Stomach smooth muscle (tissue), 2 donors: Measurements from ENCODE around the gene ABHD13.
"Not testable (repeated sequence)": the region's sequence is repeated elsewhere in the genome, so short reads cannot be mapped to it uniquely, and the experiment has no call there.

ENCODE experiments used
- H3K27ac ChIP-seq: one replicate; pipeline ENCODE4 v1.7.0; 2013; ENCODE audit warnings: mild to moderate bottlenecking, low read length, inconsistent platforms
- H3K27me3 ChIP-seq, 2 donors: one replicate each; pipeline ENCODE4 v1.7.0; 2013; ENCODE audit warnings: low read length in 2 of 2; ENCODE audit not compliant: insufficient read depth in 2 of 2, control insufficient read depth in 1 of 2
- H3K36me3 ChIP-seq, 2 donors: one replicate each; pipeline ENCODE4 v1.7.0; 2013; ENCODE audit warnings: low read length in 2 of 2; ENCODE audit not compliant: control insufficient read depth in 2 of 2, insufficient read depth in 2 of 2
- H3K4me1 ChIP-seq: one replicate; pipeline ENCODE4 v1.7.0; 2013; ENCODE audit warnings: low read length; ENCODE audit not compliant: control insufficient read depth, insufficient read depth
- H3K4me3 ChIP-seq, 2 donors: one replicate each; pipeline ENCODE4 v1.7.0; 2013; ENCODE audit warnings: low read length in 2 of 2
- H3K9ac ChIP-seq, 2 donors: one replicate each; pipeline ENCODE4 v1.7.0; 2013; ENCODE audit warnings: low read length in 2 of 2, mild to moderate bottlenecking in 1 of 2
- H3K9me3 ChIP-seq, 2 donors: one replicate each; pipeline ENCODE4 v1.7.0; 2013; ENCODE audit warnings: low read length in 2 of 2; ENCODE audit not compliant: control insufficient read depth in 2 of 2
- donor health status: healthy.
- donor health status: Pancreatic carcinoma.

Gene ABHD13

GRCh38 chr13:108267855-108268254 is 49.7 kb downstream of the ABHD13 start:
- H3K9me3 ChIP-seq, H3K27ac ChIP-seq, H3K27me3 ChIP-seq, H3K4me3 ChIP-seq, H3K9ac ChIP-seq, H3K36me3 ChIP-seq, H3K4me1 ChIP-seq: not testable (repeated sequence)

- no peaks in the 10 kb centered on the region for H3K27me3 ChIP-seq
- no peaks in the 10 kb centered on the region for H3K9me3 ChIP-seq
- H3K4me3 ChIP-seq, result no peak overlapping the region
- no peaks in the 10 kb centered on the region for H3K4me1 ChIP-seq
- H3K27ac ChIP-seq, result no peak overlapping the region
- H3K9ac ChIP-seq, result no peak overlapping the region
- peaks cover 0 to 3% of the 10 kb centered on the region in 2 donors for H3K36me3 ChIP-seq
Measured at GRCh38 chr13:108268466-108269112, 50.4 kb downstream of the ABHD13 start.

- no peak within 1 kb of the TSS for H3K27ac ChIP-seq
- H3K27me3 ChIP-seq, result no peaks in the 10 kb centered on the region
- no peaks in the 10 kb centered on the region for H3K9me3 ChIP-seq
- H3K4me1 ChIP-seq, result no peaks in the 10 kb centered on the region
- peak within 1 kb of the TSS; percentile 45 to 72 for H3K4me3 ChIP-seq
- peak within 1 kb of the TSS in 1 of 2 donors; percentile 48 for H3K9ac ChIP-seq
- H3K36me3 ChIP-seq, result peaks cover 0 to 3% of the 10 kb centered on the region in 2 donors
Measured at GRCh38 chr13:108269601-108270328, 51.6 kb downstream of the ABHD13 start, which contains the start of gene TNFSF13B. TSS of gene TNFSF13B (plus strand) at chr13:108269718. CDS start at chr13:108269896, 178 bp downstream.

- Histone ChIP-seq H3K27me3 (no peaks in the 10 kb centered on the region), H3K4me3 (peak overlapping the region; percentile 45 to 72), H3K9ac (peak overlapping the region in 1 of 2 donors; percentile 48), H3K36me3 (peaks cover 0 to 3% of the 10 kb centered on the region in 2 donors), H3K9me3 (no peaks in the 10 kb centered on the region), H3K4me1 (no peaks in the 10 kb centered on the region), H3K27ac (no peak overlapping the region)
Measured at GRCh38 chr13:108270442-108270841, 52.2 kb downstream of the ABHD13 start.

GRCh38 chr13:108272333-108272732 is 54.1 kb downstream of the ABHD13 start:
- Histone ChIP-seq H3K4me1 (no peaks in the 10 kb centered on the region), H3K9ac (no peak overlapping the region), H3K36me3 (no peaks in the 10 kb centered on the region), H3K27ac (no peak overlapping the region), H3K4me3 (no peak overlapping the region), H3K27me3 (no peaks in the 10 kb centered on the region), H3K9me3 (no peaks in the 10 kb centered on the region)

- no peak overlapping the region for H3K4me3 ChIP-seq
- no peak overlapping the region for H3K27ac ChIP-seq
- no peaks in the 10 kb centered on the region for H3K27me3 ChIP-seq
- H3K36me3 ChIP-seq, result no peaks in the 10 kb centered on the region
- no peaks in the 10 kb centered on the region for H3K9me3 ChIP-seq
- no peak overlapping the region for H3K9ac ChIP-seq
- H3K4me1 ChIP-seq, result no peaks in the 10 kb centered on the region
Measured at GRCh38 chr13:108273429-108274118, 55.4 kb downstream of the ABHD13 start.

- Histone ChIP-seq H3K9ac (no peak overlapping the region), H3K36me3 (no peaks in the 10 kb centered on the region), H3K27ac (no peak overlapping the region), H3K4me1 (no peaks in the 10 kb centered on the region), H3K4me3 (no peak overlapping the region), H3K9me3 (no peaks in the 10 kb centered on the region), H3K27me3 (no peaks in the 10 kb centered on the region)
Measured at GRCh38 chr13:108274718-108275117, 56.5 kb downstream of the ABHD13 start.

- no peak overlapping the region for H3K9ac ChIP-seq
Measured at GRCh38 chr13:108276060-108276459, 57.9 kb downstream of the ABHD13 start.

GRCh38 chr13:108278466-108278865 is 60.3 kb downstream of the ABHD13 start:
- no peaks in the 10 kb centered on the region for H3K36me3 ChIP-seq
- no peaks in the 10 kb centered on the region for H3K4me1 ChIP-seq
- H3K27me3 ChIP-seq, result no peaks in the 10 kb centered on the region
- H3K9me3 ChIP-seq, result no peaks in the 10 kb centered on the region
- H3K4me3 ChIP-seq, result no peak overlapping the region
- H3K27ac ChIP-seq, result no peak overlapping the region
- H3K9ac ChIP-seq, result no peak overlapping the region

More at GRCh38 chr13:108276060-108276459, 57.9 kb downstream of the ABHD13 start:
- Histone ChIP-seq H3K9me3 (no peaks in the 10 kb centered on the region), H3K27ac (no peak overlapping the region), H3K4me3 (no peak overlapping the region), H3K36me3 (no peaks in the 10 kb centered on the region), H3K27me3 (no peaks in the 10 kb centered on the region), H3K4me1 (no peaks in the 10 kb centered on the region)

- H3K4me3 ChIP-seq, result no peak overlapping the region
- H3K4me1 ChIP-seq, result no peaks in the 10 kb centered on the region
- no peak overlapping the region for H3K27ac ChIP-seq
- no peaks in the 10 kb centered on the region for H3K9me3 ChIP-seq
- no peak overlapping the region for H3K9ac ChIP-seq
- H3K36me3 ChIP-seq, result no peaks in the 10 kb centered on the region
- H3K27me3 ChIP-seq, result no peaks in the 10 kb centered on the region
Measured at GRCh38 chr13:108281901-108282300, 63.7 kb downstream of the ABHD13 start.
